GM13976 (cell line): ENCODE measurements around the gene MBD3.

Source experiments
- DNase-seq: peaks from one replicate; pipeline ENCODE4 v3.0.0; 2012; ENCODE audit warnings: low spot score
- CTCF ChIP-seq: IDR thresholded peaks from 2 replicates; pipeline ENCODE4 v1.5.1; 2012; ENCODE audit warnings: borderline replicate concordance, mild to moderate bottlenecking; ENCODE audit not compliant: insufficient read depth; ENCODE audit errors: extremely low read depth, missing control alignments, control extremely low read depth
- in situ Hi-C: fragments of 300-500 bp; cut with MboI; formaldehyde crosslinking; loops from one replicate; pipeline ENCODE4 v1.12.0; 2022; ENCODE audit warnings: low sequenced_read_pairs, mixed read lengths, inconsistent platforms; ENCODE audit not compliant: unreplicated experiment

The MBD3 gene

GRCh38 chr19:1526066-1526778 lies 66.4 kb downstream of the MBD3 start:
- no peak for DNase-seq
- in situ Hi-C loops: no loop called here
- no peak for TF ChIP-seq CTCF

GRCh38 chr19:1525343-1525742 lies 67.3 kb downstream of the MBD3 start:
- DNase-seq: no peak
- no peak for TF ChIP-seq CTCF
- in situ Hi-C loops: no loop called here

GRCh38 chr19:1524972-1525325 lies 67.7 kb downstream of the MBD3 start:
- in situ Hi-C loops: no loop called here
- TF ChIP-seq CTCF: no peak
- no peak for DNase-seq

GRCh38 chr19:1524287-1524971 lies 68.2 kb downstream of the MBD3 start:
- in situ Hi-C loops: no loop called here
- TF ChIP-seq CTCF: no peak
- DNase-seq: no peak
